H1 (cell line): ENCODE data around the gene KLHL36. TPM values are rescaled to one million over a fixed set of nuclear protein-coding genes. Genes with fewer than 3 reads are reported as not detected.

Source experiments
- ATF2 ChIP-seq: IDR thresholded peaks from 2 replicates; pipeline ENCODE4 v1.6.1; 2012; ENCODE audit warnings: low read length, inconsistent platforms
- CBX5 ChIP-seq: fragments of 300-800, 300-1000 bp; sonication (generic); IDR thresholded peaks from 2 replicates; pipeline ENCODE4 v1.7.1; 2016; ENCODE audit warnings: antibody characterized with exemption, low read length, low read depth
- CBX8 ChIP-seq: fragments of 300-800, 300-1000 bp; sonication (generic); IDR thresholded peaks from 2 replicates; pipeline ENCODE4 v1.7.1; 2016; ENCODE audit warnings: low read depth, low read length, borderline replicate concordance
- CHD1 ChIP-seq: IDR thresholded peaks from 2 replicates; pipeline ENCODE4 v1.6.1; 2012; ENCODE audit warnings: low read depth, low read length, improper control_type of control experiment
- CREB1 ChIP-seq: IDR thresholded peaks from 2 replicates; pipeline ENCODE4 v1.6.1; 2012; ENCODE audit warnings: inconsistent platforms
- E2F6 ChIP-seq: IDR thresholded peaks from 2 replicates; pipeline ENCODE4 v1.6.1; 2012; ENCODE audit warnings: inconsistent platforms
- EGR1 ChIP-seq: IDR thresholded peaks from 2 replicates; pipeline ENCODE4 v1.6.1; 2011; ENCODE audit warnings: low read depth, low read length, borderline replicate concordance
- EP300 ChIP-seq, 2 experiments: IDR thresholded peaks; 1 replicate in 1 of 2; 2 replicates in 1 of 2; pipeline ENCODE4 v1.6.1; 2011 to 2012; ENCODE audit warnings: low read depth in 2 of 2, low read length in 2 of 2, mild to moderate bottlenecking in 2 of 2, borderline replicate concordance in 1 of 2, inconsistent platforms in 1 of 2, moderate library complexity in 1 of 2
- GTF2F1 ChIP-seq: IDR thresholded peaks from 2 replicates; pipeline ENCODE4 v1.6.1; 2012; ENCODE audit warnings: low read depth, low read length, improper control_type of control experiment, borderline replicate concordance
- HDAC6 ChIP-seq: IDR thresholded peaks from one replicate; pipeline ENCODE4 v1.7.1; 2012; ENCODE audit warnings: low read depth, mild to moderate bottlenecking, inconsistent platforms, low read length, moderate library complexity
- KDM4A ChIP-seq: IDR thresholded peaks from one replicate; pipeline ENCODE4 v1.7.1; 2012; ENCODE audit warnings: low read depth, mild to moderate bottlenecking, moderate library complexity, low read length, inconsistent platforms; ENCODE audit not compliant: severe bottlenecking
- MAFK ChIP-seq: IDR thresholded peaks from 2 replicates; pipeline ENCODE4 v1.6.1; 2012; ENCODE audit warnings: low read depth, mild to moderate bottlenecking, improper control_type of control experiment, low read length
- NANOG ChIP-seq: IDR thresholded peaks from 2 replicates; pipeline ENCODE4 v1.6.1; 2011; ENCODE audit warnings: low read length, low read depth, mild to moderate bottlenecking, inconsistent platforms; ENCODE audit not compliant: insufficient read depth, poor library complexity, severe bottlenecking
- PHF8 ChIP-seq: fragments of 200-600 bp; sonication (generic); conservative IDR thresholded peaks from 2 replicates; pipeline ENCODE4 v1.7.1; 2012; ENCODE audit warnings: low read depth, mild to moderate bottlenecking, inconsistent platforms, low read length, moderate library complexity
- POLR2AphosphoS5 ChIP-seq: IDR thresholded peaks from 2 replicates; pipeline ENCODE4 v1.6.1; 2011; ENCODE audit warnings: low read depth, low read length
- RAD21 ChIP-seq, 2 experiments: IDR thresholded peaks in 1 of 2; conservative IDR thresholded peaks in 1 of 2; 2 replicates each; pipeline ENCODE4 v1.6.1; 2011; ENCODE audit warnings: low read depth in 2 of 2, low read length in 2 of 2, improper control_type of control experiment in 1 of 2, inconsistent platforms in 1 of 2, mild to moderate bottlenecking in 1 of 2, moderate library complexity in 1 of 2
- RNF2 ChIP-seq: fragments of 200-900, 300-1000 bp; sonication (generic); IDR thresholded peaks from 2 replicates; pipeline ENCODE4 v1.7.1; 2016; ENCODE audit warnings: borderline replicate concordance, low read depth, mild to moderate bottlenecking, antibody characterized with exemption, low read length; ENCODE audit not compliant: poor library complexity, severe bottlenecking; ENCODE audit errors: missing control alignments
- TBP ChIP-seq: IDR thresholded peaks from 2 replicates; pipeline ENCODE4 v1.6.1; 2011; ENCODE audit warnings: low read depth, low read length, improper control_type of control experiment
- USF2 ChIP-seq: IDR thresholded peaks from 2 replicates; pipeline ENCODE4 v1.6.1; 2011; ENCODE audit warnings: low read length, improper control_type of control experiment
- polyA plus RNA-seq, 7 experiments: library from polyadenylated mRNA; depleted of rRNA in 3 of 7; stranded (reverse) in 5 of 7; unstranded in 2 of 7; fragments of >200 nt in 5 of 7; fragments of 200-250 nt in 2 of 7; gene quantifications; 1 replicate in 5 of 7; 2 replicates in 1 of 7; 4 replicates in 1 of 7; pipeline versions ENCODE4 v1.2.1 to v1.2.3, GENCODE V29; 2011 to 2013; ENCODE audit warnings: missing spikeins in 2 of 7, mixed read lengths in 2 of 7
- total RNA-seq: library from RNA; stranded (reverse); fragmentation: NEBNext Ultra II Directional; extraction: Animal tissue kit (Norgen Biotek cat#: 25700); gene quantifications from 2 replicates; pipeline ENCODE4 v1.2.1, GENCODE V29; 2021

The KLHL36 gene
- total and polyA plus RNA-seq, 2 of the 8 experiments (the other 6 are each of a cell fraction or from before 2014, with no cell fraction given): 22.9 to 33.6 TPM

- TF ChIP-seq USF2 (no peak), POLR2AphosphoS5 (0 out of 2 replicates have a peak, but pooled peaks have one; percentile 41), TBP (no peak), KDM4A (peak; percentile 84), CBX5 (no peak), CREB1 (no peak), ATF2 (no peak), GTF2F1 (no peak), EGR1 (peak; percentile 92), CBX8 (no peak), MAFK (no peak), NANOG (no peak), PHF8 (peak; percentile 60; the same call in 1 of the 2 replicates), HDAC6 (no peak), RAD21 (IDR thresholded peaks at IDR 0.05 in 1 of 2, conservative IDR thresholded peaks at IDR 0.05 in 1 of 2; ENCODE audit: low read depth in 2 of 2, low read length in 2 of 2) (no peak), CHD1 (no peak), EP300 (IDR thresholded peaks at IDR 0.05; ENCODE audit: borderline replicate concordance in 1 of 2, low read depth in 2 of 2, low read length in 2 of 2) (no peak), E2F6 (no peak; the same call in 1 of the 2 replicates), RNF2 (peak; percentile 33)
Measured at GRCh38 chr16:84617791-84618580, 30.3 kb upstream of the KLHL36 start, which contains the start of gene COTL1 (continued).
